Panc1 (cell line): ENCODE results near the gene SHLD1. TPM values are rescaled to one million over a fixed set of nuclear protein-coding genes. Genes with fewer than 3 reads are reported as not detected.

Source experiments
- ATAC-seq: fragments of 200-7000 bp; cut with Tn5 transposase; 2 replicates; pipeline ENCODE4 v1.9.1; 2020; ENCODE audit warnings: mild to moderate bottlenecking, moderate library complexity
- BruUV-seq: library from RNA; stranded (reverse); fragments of 400-500 nt; replicated peaks from 2 replicates; lab custom pipeline; 2021; lab: Mats Ljungman, UMichigan
- CTCF ChIA-PET: fragments of 300-600 bp; sonication (Branson Sonifier 250); formaldehyde crosslinking; loops from one replicate; lab custom pipeline; 2022; ENCODE audit warnings: antibody characterized with exemption; lab: Charles Lee
- POLR2A ChIA-PET: fragments of 300-600 bp; sonication (Branson Sonifier 250); formaldehyde crosslinking; loops from one replicate; lab custom pipeline; 2022; ENCODE audit warnings: antibody characterized with exemption; lab: Charles Lee
- DNase-seq: peaks from one replicate; pipeline ENCODE4 v3.0.0-alpha.2; 2010; ENCODE audit warnings: low read depth, low spot score
- H3K27ac ChIP-seq: 2 replicates; pipeline ENCODE4 v1.5.1; 2011; ENCODE audit warnings: mild to moderate bottlenecking, low read length, inconsistent platforms
- H3K27me3 ChIP-seq: fragments of 200-500 bp; sonication (Bioruptor generic); 2 replicates; pipeline ENCODE4 v1.6.0; 2014; ENCODE audit warnings: low read length, inconsistent platforms; ENCODE audit not compliant: control insufficient read depth, insufficient read depth
- H3K36me3 ChIP-seq: fragments of 200-500 bp; sonication (Bioruptor generic); 2 replicates; pipeline ENCODE4 v1.5.1; 2014; ENCODE audit warnings: inconsistent platforms, mild to moderate bottlenecking, low read length, moderate library complexity; ENCODE audit not compliant: control insufficient read depth, insufficient read depth
- H3K4me1 ChIP-seq: 2 replicates; pipeline ENCODE4 v1.5.1; 2011; ENCODE audit warnings: inconsistent platforms, mild to moderate bottlenecking, low read length, moderate library complexity; ENCODE audit not compliant: control insufficient read depth, insufficient read depth
- H3K4me3 ChIP-seq, 2 experiments: 2 replicates each; pipeline ENCODE4 v1.5.1; 2011 to 2012; ENCODE audit warnings: low read depth in 2 of 2, low read length in 2 of 2, mild to moderate bottlenecking in 2 of 2, inconsistent platforms in 1 of 2, moderate library complexity in 1 of 2
- H3K9me3 ChIP-seq: fragments of 200-500 bp; sonication (Bioruptor generic); 2 replicates; pipeline ENCODE4 v1.5.1; 2014; ENCODE audit warnings: low read depth, mild to moderate bottlenecking, inconsistent platforms, low read length, moderate library complexity; ENCODE audit not compliant: control insufficient read depth, insufficient read depth
- CTCF ChIP-seq: fragments of 450-650 bp; IDR thresholded peaks from 2 replicates; pipeline ENCODE4 v1.5.1; 2017; ENCODE audit warnings: mild to moderate bottlenecking
- POLR2AphosphoS5 ChIP-seq: IDR thresholded peaks from 2 replicates; pipeline ENCODE4 v1.6.1; 2012; ENCODE audit warnings: mild to moderate bottlenecking, low read depth, low read length, moderate library complexity
- REST ChIP-seq, 2 experiments: IDR thresholded peaks; 2 replicates each; pipeline ENCODE4 v1.6.1; 2011 to 2012; ENCODE audit warnings: low read depth in 2 of 2, control low read depth in 1 of 2, low read length in 1 of 2, mild to moderate bottlenecking in 1 of 2, moderate library complexity in 1 of 2; ENCODE audit not compliant: insufficient read depth in 1 of 2
- SIN3A ChIP-seq: IDR thresholded peaks from 2 replicates; pipeline ENCODE4 v1.6.1; 2012; ENCODE audit warnings: low read depth, mild to moderate bottlenecking, low read length, moderate library complexity, borderline replicate concordance; ENCODE audit not compliant: insufficient read depth
- TCF7L2 ChIP-seq: IDR thresholded peaks from 2 replicates; pipeline ENCODE4 v1.6.1; 2011; ENCODE audit warnings: mild to moderate bottlenecking, low read depth, low read length, inconsistent platforms
- in situ Hi-C: cut with HindIII; loops from 2 replicates; pipeline ENCODE4 v1.10.0; 2016; ENCODE audit warnings: low sequenced_read_pairs, low pct_unique_long_range_greater_than_20kb
- intact Hi-C: fragments of 100-400 bp; cut with micrococcal nuclease; formaldehyde crosslinking; loops from one replicate; pipeline ENCODE4 v1.10.0; 2022; ENCODE audit not compliant: unreplicated experiment
- total RNA-seq: library from RNA; stranded (reverse); gene quantifications from one replicate; pipeline ENCODE4 v1.2.1, GENCODE V29; 2021; ENCODE audit not compliant: unreplicated experiment

The SHLD1 gene
- total RNA-seq, 1 experiment from 2014 or later = 4.3 TPM

- in situ Hi-C loops (no loop called here), intact Hi-C loops (no loop called here)
- Histone ChIP-seq H3K27ac (no peak overlapping the region), H3K36me3 (no peaks in the 10 kb centered on the region), H3K9me3 (no peaks in the 10 kb centered on the region), H3K4me3 (no peak overlapping the region), H3K4me1 (no peaks in the 10 kb centered on the region), H3K27me3 (peaks cover 6% of the 10 kb centered on the region; the same call in 1 of the 2 replicates)
- POLR2A ChIA-PET = no interaction called here
- BruUV-seq = no TSS peak
- ATAC-seq (no peak), DNase-seq (no peak)
- CTCF ChIA-PET = no interaction called here
- no peak for TF ChIP-seq CTCF
- no peak for TF ChIP-seq REST (IDR thresholded peaks at IDR 0.05; ENCODE audit: insufficient read depth in 1 of 2, low read depth in 2 of 2, low read length in 1 of 2)
- TF ChIP-seq TCF7L2 = no peak
- TF ChIP-seq POLR2AphosphoS5 = no peak
- no peak for TF ChIP-seq SIN3A
Observed at GRCh38 chr20:5886788-5887187, 136.6 kb downstream of the SHLD1 start.

- intact Hi-C loops (no loop called here), in situ Hi-C loops (no loop called here)
- no TSS peak for BruUV-seq
- Histone ChIP-seq H3K4me3 (no peak overlapping the region), H3K27ac (no peak overlapping the region), H3K9me3 (no peaks in the 10 kb centered on the region), H3K27me3 (peaks cover 6% of the 10 kb centered on the region; the same call in 1 of the 2 replicates), H3K4me1 (no peaks in the 10 kb centered on the region), H3K36me3 (no peaks in the 10 kb centered on the region)
- ATAC-seq (no peak), DNase-seq (no peak)
- ChIA-PET CTCF (no interaction called here), POLR2A (no interaction called here)
- TF ChIP-seq POLR2AphosphoS5 (no peak), SIN3A (no peak), REST (IDR thresholded peaks at IDR 0.05; ENCODE audit: insufficient read depth in 1 of 2, low read depth in 2 of 2, low read length in 1 of 2) (no peak), CTCF (no peak), TCF7L2 (no peak)
Observed at GRCh38 chr20:5887386-5887785, 137.2 kb downstream of the SHLD1 start.
